NOMO-1 treated with DMSO at 0.1 percent for 48 hours (cell line): ENCODE data around the gene USP25.
"Not testable (repeated sequence)": the region's sequence is repeated elsewhere in the genome, so short reads cannot be mapped to it uniquely, and the experiment has no call there.

Experiments used
- DNase-seq: peaks from one replicate; lab custom pipeline; 2025; ENCODE audit not compliant: unreplicated experiment; lab: John Stamatoyannopoulos, UW

The USP25 gene

GRCh38 chr21:15732290-15732995 is 2.7 kb downstream of the USP25 start:
- peak; percentile 82 for DNase-seq

GRCh38 chr21:15732996-15733329 is 3.2 kb downstream of the USP25 start:
- DNase-seq: no peak

- DNase-seq: no peak
Observed at GRCh38 chr21:15735409-15735808, 5.6 kb downstream of the USP25 start.

- DNase-seq: peak; percentile 29
Observed at GRCh38 chr21:15735931-15736330, 6.1 kb downstream of the USP25 start.

- not testable (repeated sequence) for DNase-seq
Observed at GRCh38 chr21:15738779-15739178, 9.0 kb downstream of the USP25 start.

GRCh38 chr21:15740383-15740782 is 10.6 kb downstream of the USP25 start:
- no peak for DNase-seq

- no peak for DNase-seq
Observed at GRCh38 chr21:15741510-15741909, 11.7 kb downstream of the USP25 start.

GRCh38 chr21:15742052-15742670 is 12.4 kb downstream of the USP25 start:
- peak; percentile 10 for DNase-seq

GRCh38 chr21:15742694-15743093 is 12.9 kb downstream of the USP25 start:
- no peak for DNase-seq

GRCh38 chr21:15743593-15743992 is 13.8 kb downstream of the USP25 start:
- no peak for DNase-seq

GRCh38 chr21:15744926-15745325 is 15.1 kb downstream of the USP25 start:
- no peak for DNase-seq

- no peak for DNase-seq
Observed at GRCh38 chr21:15748586-15748985, 18.8 kb downstream of the USP25 start.

- no peak for DNase-seq
Observed at GRCh38 chr21:15749082-15749860, 19.5 kb downstream of the USP25 start.

GRCh38 chr21:15749861-15750159 is 20.0 kb downstream of the USP25 start:
- no peak for DNase-seq

GRCh38 chr21:15751037-15751436 is 21.3 kb downstream of the USP25 start:
- DNase-seq: no peak

- no peak for DNase-seq
Observed at GRCh38 chr21:15751546-15751945, 21.8 kb downstream of the USP25 start.

- DNase-seq: no peak
Observed at GRCh38 chr21:15752763-15753407, 23.1 kb downstream of the USP25 start.

- DNase-seq: no peak
Observed at GRCh38 chr21:15753741-15754140, 24.0 kb downstream of the USP25 start.

GRCh38 chr21:15754640-15755039 is 24.9 kb downstream of the USP25 start:
- no peak for DNase-seq

- DNase-seq: no peak
Observed at GRCh38 chr21:15755125-15755524, 25.3 kb downstream of the USP25 start.

- DNase-seq: no peak
Observed at GRCh38 chr21:15759469-15759868, 29.7 kb downstream of the USP25 start.
